Psoas muscle (tissue), 8 donors: Measurements from ENCODE around the gene CCNT2. TPM values are rescaled to one million over a fixed set of nuclear protein-coding genes. Genes with fewer than 3 reads are reported as not detected.
"Not testable (repeated sequence)": the region's sequence is repeated elsewhere in the genome, so short reads cannot be mapped to it uniquely, and the experiment has no call there.

Source experiments
- ATAC-seq, 4 donors: fragments of 200-7000 bp; cut with Tn5 transposase; one replicate each; pipeline ENCODE4 v1.9.1; 2020; ENCODE audit warnings: moderate library complexity in 3 of 4, mild to moderate bottlenecking in 2 of 4
- DNase-seq, 2 donors: peaks; one replicate each; pipeline ENCODE4 v3.0.0-alpha.2; 2020
- H3K27ac ChIP-seq: fragments of 200-600 bp; one replicate; pipeline ENCODE4 v1.8.0; 2022
- H3K27me3 ChIP-seq, 3 donors: fragments of 200-600 bp in 1 of 3; one replicate each; pipeline versions ENCODE4 v1.6.1 to v1.8.0; 2013 to 2022; ENCODE audit warnings: low read length in 2 of 3, mild to moderate bottlenecking in 2 of 3, moderate library complexity in 1 of 3; ENCODE audit not compliant: insufficient read depth in 3 of 3
- H3K36me3 ChIP-seq, 2 donors: fragments of 200-600 bp in 1 of 2; one replicate each; pipeline versions ENCODE4 v1.6.1 to v1.8.0; 2013 to 2022; ENCODE audit warnings: low read depth in 1 of 2, mild to moderate bottlenecking in 1 of 2, moderate library complexity in 1 of 2; ENCODE audit not compliant: insufficient read depth in 1 of 2
- H3K4me1 ChIP-seq: fragments of 200-600 bp; one replicate; pipeline ENCODE4 v1.8.0; 2022
- H3K4me3 ChIP-seq: fragments of 200-600 bp; one replicate; pipeline ENCODE4 v1.8.0; 2022; ENCODE audit warnings: mild to moderate bottlenecking
- H3K9me3 ChIP-seq: fragments of 200-600 bp; one replicate; pipeline ENCODE4 v1.8.0; 2022
- CTCF ChIP-seq: fragments of 200-600 bp; IDR thresholded peaks from one replicate; pipeline ENCODE4 v1.8.0; 2022; ENCODE audit warnings: antibody characterized with exemption
- WGBS, 3 donors: extraction: QIAGEN DNeasy Blood & Tissue Kit; methylation state at CpG; one replicate each; pipeline versions ENCODE4 v1.1.6 to v1.1.7; 2013; 5-methylcytosine and 5-hydroxymethylcytosine counted together
- intact Hi-C, 2 donors: fragments of 100-400 bp; cut with DNase I; formaldehyde crosslinking; loops; one replicate each; pipeline versions ENCODE4 v1.11.0 to v1.14.2; 2022
- polyA plus RNA-seq, 3 donors: library from polyadenylated mRNA; stranded (reverse); fragments of 200-250 nt; gene quantifications; one replicate each; pipeline ENCODE4 v1.2.3, GENCODE V29; 2013
- total RNA-seq, 4 donors: library from RNA; stranded (reverse); fragmentation: NEBNext Ultra II Directional in 2 of 4; extraction: Animal tissue kit (Norgen Biotek cat#: 25700) in 2 of 4; gene quantifications; one replicate each; pipeline versions ENCODE4 v1.2.1 to v1.2.4, GENCODE V29; 2021 to 2023
- donor health status: healthy with polysubstance abuse.
- donor health status: DM: no; HTN: no; CAD: no; lungs with moderate emphysema.
- donor health status: Bipolar disorder and iron deficiency.
- donor health status: healthy.
- donor health status: DM: yes; HTN: yes; CAD: no.
- donor health status: DM: no; HTN: no; CAD: no.
- donor health status: DM: no; HTN: no; CAD: no.
- donor health status: DM: yes; HTN: yes; CAD: no.

The CCNT2 gene
- total and polyA plus RNA-seq, 7 donors, result 6.6 to 19.2 (median 13.7) TPM

GRCh38 chr2:134976074-134976702 is 57.6 kb downstream of the CCNT2 start:
- no peaks in the 10 kb centered on the region for H3K4me1 ChIP-seq
- no peak overlapping the region for H3K4me3 ChIP-seq
- no peak for TF ChIP-seq CTCF
- H3K27me3 ChIP-seq, result no peaks in the 10 kb centered on the region
- WGBS, 3 donors, result 68 to 79% (median 74%) methylated on average over 3 of the region's 3 CpGs
- ATAC-seq (no peak), DNase-seq (no peak)
- peaks cover 3% of the 10 kb centered on the region for H3K9me3 ChIP-seq
- no peak overlapping the region for H3K27ac ChIP-seq
- intact Hi-C loops, result no loop called here
- H3K36me3 ChIP-seq, result no peaks in the 10 kb centered on the region

- DNase-seq, H3K4me1 ChIP-seq, H3K4me3 ChIP-seq, H3K36me3 ChIP-seq, H3K9me3 ChIP-seq, intact Hi-C loops, ATAC-seq, H3K27ac ChIP-seq, H3K27me3 ChIP-seq: not testable (repeated sequence)
- WGBS, 3 donors, result 89 to 92% (median 91%) methylated on average over 5 of the region's 5 CpGs
These were observed 58.5 kb downstream of the CCNT2 start for GRCh38 chr2:134977104-134977503.

GRCh38 chr2:134979221-134979620 is 60.6 kb downstream of the CCNT2 start:
- no peak overlapping the region for H3K4me3 ChIP-seq
- H3K27ac ChIP-seq, result no peak overlapping the region
- 40 to 47% (median 42%) methylated on average over 4 of the region's 4 CpGs for WGBS, 3 donors
- no peaks in the 10 kb centered on the region for H3K4me1 ChIP-seq
- DNase-seq (no peak), ATAC-seq (no peak)
- no peaks in the 10 kb centered on the region for H3K9me3 ChIP-seq
- H3K36me3 ChIP-seq, result no peaks in the 10 kb centered on the region
- TF ChIP-seq CTCF, result no peak
- intact Hi-C loops, result no loop called here
- no peaks in the 10 kb centered on the region for H3K27me3 ChIP-seq

- TF ChIP-seq CTCF, result no peak
- DNase-seq, result no peak
- Histone ChIP-seq H3K27me3 (no peaks in the 10 kb centered on the region), H3K4me3 (no peak overlapping the region), H3K27ac (no peak overlapping the region), H3K4me1 (no peaks in the 10 kb centered on the region), H3K9me3 (no peaks in the 10 kb centered on the region), H3K36me3 (no peaks in the 10 kb centered on the region)
- intact Hi-C loops, result no loop called here
- ATAC-seq, result no peak
- WGBS, 3 donors, result 94 to 97% (median 96%) methylated on average over 7 of the region's 7 CpGs
These were observed 62.0 kb downstream of the CCNT2 start for GRCh38 chr2:134980639-134981038.

GRCh38 chr2:134982603-134983002 is 64.0 kb downstream of the CCNT2 start:
- DNase-seq (no peak), ATAC-seq (no peak)
- H3K27me3 ChIP-seq, result no peaks in the 10 kb centered on the region
- H3K27ac ChIP-seq, result no peak overlapping the region
- no peaks in the 10 kb centered on the region for H3K4me1 ChIP-seq
- WGBS, 3 donors, result 70 to 80% (median 71%) methylated on average over 1 of the region's 1 CpG
- no peaks in the 10 kb centered on the region for H3K36me3 ChIP-seq
- H3K4me3 ChIP-seq, result no peak overlapping the region
- H3K9me3 ChIP-seq, result no peaks in the 10 kb centered on the region
- intact Hi-C loops, result no loop called here
- TF ChIP-seq CTCF, result no peak
